HCT116 (cell line): Measurements from ENCODE around the gene RAB38. TPM values are rescaled to one million over a fixed set of nuclear protein-coding genes. Genes with fewer than 3 reads are reported as not detected.

ENCODE experiments used
- ATAC-seq: fragments of 200-7000 bp; cut with Tn5 transposase; 2 replicates; pipeline ENCODE4 v1.9.1; 2020; ENCODE audit warnings: mild to moderate bottlenecking, moderate library complexity
- BruUV-seq: library from RNA; stranded (reverse); fragments of 400-500 nt; replicated peaks from 2 replicates; lab custom pipeline; 2021; lab: Mats Ljungman, UMichigan
- CTCF ChIA-PET: fragments of 300-600 bp; sonication (Branson Sonifier 250); formaldehyde crosslinking; loops from one replicate; lab custom pipeline; 2021; ENCODE audit warnings: antibody characterized with exemption; lab: Charles Lee
- POLR2A ChIA-PET: fragments of 300-600, 350-600 bp; sonication (Branson Sonifier 250); formaldehyde crosslinking; loops from one replicate; lab custom pipeline; 2021; ENCODE audit warnings: antibody characterized with exemption; lab: Charles Lee
- RAD21 ChIA-PET, 2 experiments: fragments of 300-600 bp; sonication (Branson Sonifier 250); formaldehyde crosslinking; loops; one replicate each; lab custom pipeline; 2023; ENCODE audit warnings: low total read pairs in 2 of 2; ENCODE audit not compliant: uncharacterized antibody in 2 of 2, unreplicated experiment in 2 of 2, low non-redundant PET in 1 of 2; lab: Charles Lee
- DNase-seq: peaks from one replicate; pipeline ENCODE4 v3.0.0-alpha.2; 2010; ENCODE audit warnings: low read depth, low spot score
- H2AFZ ChIP-seq: fragments of 200-600 bp; shearing (Covaris generic), sonication (generic); 2 replicates; pipeline ENCODE4 v1.6.1; 2017; ENCODE audit warnings: low read depth, mixed run types, mixed read lengths, antibody characterized with exemption, low read length; ENCODE audit not compliant: poor library complexity, severe bottlenecking
- H3K27ac ChIP-seq: 2 replicates; pipeline ENCODE4 v1.5.1; 2012; ENCODE audit warnings: low read depth, low read length
- H3K27me3 ChIP-seq: fragments of 200-600 bp; sonication (generic); 2 replicates; pipeline ENCODE4 v1.6.1; 2016; ENCODE audit warnings: mixed run types, low read length, mixed read lengths; ENCODE audit not compliant: insufficient read depth
- H3K36me3 ChIP-seq, 2 experiments: fragments of 200-500 bp in 1 of 2; fragments of 200-600 bp in 1 of 2; sonication (Bioruptor generic) in 1 of 2; sonication (generic) in 1 of 2; 2 replicates each; pipeline versions ENCODE4 v1.5.1 to v1.6.1; 2014 to 2016; ENCODE audit warnings: low read length in 2 of 2, inconsistent platforms in 1 of 2, mixed read lengths in 1 of 2, mixed run types in 1 of 2; ENCODE audit not compliant: insufficient read depth in 2 of 2, control insufficient read depth in 1 of 2
- H3K4me1 ChIP-seq, 2 experiments: fragments of 200-600 bp in 1 of 2; sonication (generic) in 1 of 2; 2 replicates each; pipeline versions ENCODE4 v1.5.1 to v1.6.1; 2012 to 2017; ENCODE audit warnings: low read length in 2 of 2, inconsistent platforms in 1 of 2, mild to moderate bottlenecking in 1 of 2, mixed read lengths in 1 of 2, mixed run types in 1 of 2, moderate library complexity in 1 of 2; ENCODE audit not compliant: insufficient read depth in 2 of 2, control insufficient read depth in 1 of 2
- H3K4me2 ChIP-seq: fragments of 200-600 bp; sonication (generic); 2 replicates; pipeline ENCODE4 v1.6.1; 2017; ENCODE audit warnings: mixed run types, low read length, mixed read lengths
- H3K4me3 ChIP-seq, 2 experiments: fragments of 200-600 bp in 1 of 2; sonication (generic) in 1 of 2; replicated peaks in 1 of 2; 2 replicates each; pipeline ENCODE4 v1.5.1; 2011 to 2016; ENCODE audit warnings: low read length in 2 of 2, control low read depth in 1 of 2, low read depth in 1 of 2, mild to moderate bottlenecking in 1 of 2, mixed read lengths in 1 of 2, mixed run types in 1 of 2
- H3K79me2 ChIP-seq: fragments of 200-600 bp; sonication (generic); 2 replicates; pipeline ENCODE4 v1.6.1; 2017; ENCODE audit warnings: mild to moderate bottlenecking, mixed run types, low read length, moderate library complexity, mixed read lengths; ENCODE audit not compliant: insufficient read depth
- H3K9ac ChIP-seq: fragments of 200-600 bp; sonication (generic); 2 replicates; pipeline ENCODE4 v1.6.1; 2016; ENCODE audit warnings: low read length, mixed read lengths
- H3K9me2 ChIP-seq: fragments of 200-600 bp; sonication (generic), shearing (Covaris generic); 2 replicates; pipeline ENCODE4 v1.6.1; 2017; ENCODE audit warnings: mixed run types, mild to moderate bottlenecking, moderate library complexity; ENCODE audit not compliant: insufficient read depth
- H3K9me3 ChIP-seq, 2 experiments: fragments of 200-500 bp in 1 of 2; fragments of 200-600 bp in 1 of 2; sonication (Bioruptor generic) in 1 of 2; sonication (generic) in 1 of 2; 2 replicates each; pipeline ENCODE4 v1.6.1; 2014 to 2017; ENCODE audit warnings: low read length in 2 of 2, mixed read lengths in 2 of 2, inconsistent platforms in 1 of 2, low read depth in 1 of 2, mild to moderate bottlenecking in 1 of 2, mixed run types in 1 of 2, moderate library complexity in 1 of 2; ENCODE audit not compliant: control insufficient read depth in 1 of 2, insufficient read depth in 1 of 2
- H4K20me1 ChIP-seq: fragments of 200-600 bp; sonication (generic), shearing (Covaris generic); 2 replicates; pipeline ENCODE4 v1.6.1; 2017; ENCODE audit warnings: mixed run types, mild to moderate bottlenecking, moderate library complexity; ENCODE audit not compliant: insufficient read depth
- CEBPB ChIP-seq: IDR thresholded peaks from 2 replicates; pipeline ENCODE4 v1.6.1; 2012; ENCODE audit warnings: low read depth
- CTCF ChIP-seq, 3 experiments: fragments of 200-600 bp in 1 of 3; sonication (generic) in 1 of 3; IDR thresholded peaks in 2 of 3; conservative IDR thresholded peaks in 1 of 3; 2 replicates each; pipeline ENCODE4 v1.5.1; 2012 to 2017; ENCODE audit warnings: low read depth in 2 of 3, low read length in 2 of 3, antibody characterized with exemption in 1 of 3, borderline replicate concordance in 1 of 3, control low read depth in 1 of 3, mild to moderate bottlenecking in 1 of 3, mixed read lengths in 1 of 3, mixed run types in 1 of 3, moderate library complexity in 1 of 3; ENCODE audit not compliant: insufficient read depth in 1 of 3
- EZH2 ChIP-seq: fragments of 200-600 bp; sonication (generic); IDR thresholded peaks from 2 replicates; pipeline ENCODE4 v1.6.1; 2017; ENCODE audit warnings: antibody characterized with exemption, mixed run types
- MAX ChIP-seq: IDR thresholded peaks from 2 replicates; pipeline ENCODE4 v1.6.1; 2012
- POLR2A ChIP-seq: IDR thresholded peaks from 2 replicates; pipeline ENCODE4 v1.7.0; 2011; ENCODE audit warnings: borderline replicate concordance; ENCODE audit not compliant: insufficient read depth, insufficient read length; ENCODE audit errors: extremely low read depth
- SIN3A ChIP-seq: IDR thresholded peaks from 2 replicates; pipeline ENCODE4 v1.6.1; 2012; ENCODE audit warnings: low read depth
- SP1 ChIP-seq: IDR thresholded peaks from 2 replicates; pipeline ENCODE4 v1.6.1; 2012; ENCODE audit warnings: low read depth
- SRF ChIP-seq: IDR thresholded peaks from 2 replicates; pipeline ENCODE4 v1.6.1; 2012; ENCODE audit warnings: low read depth
- TCF7L2 ChIP-seq: IDR thresholded peaks from 2 replicates; pipeline ENCODE4 v1.7.0; 2011; ENCODE audit warnings: borderline replicate concordance, inconsistent platforms; ENCODE audit not compliant: insufficient read depth, insufficient read length; ENCODE audit errors: extremely low read depth
- YY1 ChIP-seq: IDR thresholded peaks from 2 replicates; pipeline ENCODE4 v1.6.1; 2011; ENCODE audit warnings: low read length, low read depth, moderate library complexity, mild to moderate bottlenecking; ENCODE audit not compliant: insufficient replicate concordance; ENCODE audit errors: extremely low read depth
- ZBTB33 ChIP-seq: IDR thresholded peaks from 2 replicates; pipeline ENCODE4 v1.6.1; 2011; ENCODE audit warnings: mild to moderate bottlenecking, low read length, moderate library complexity; ENCODE audit not compliant: insufficient replicate concordance; ENCODE audit errors: extremely low read depth
- intact Hi-C: fragments of 100-400 bp; cut with micrococcal nuclease; formaldehyde crosslinking; loops from 2 replicates; pipeline ENCODE4 v1.10.0; 2022
- total RNA-seq: library from RNA; stranded (reverse); gene quantifications from one replicate; pipeline ENCODE4 v1.2.1, GENCODE V29; 2021; ENCODE audit not compliant: unreplicated experiment

Gene RAB38
- total RNA-seq, 1 experiment from 2014 or later: 15.1 TPM

GRCh38 chr11:88066090-88066489 lies 109.2 kb downstream of the RAB38 start:
- no peak for TF ChIP-seq SRF
- TF ChIP-seq CEBPB: no peak
- no peak for TF ChIP-seq MAX
- TF ChIP-seq SP1: no peak
- TF ChIP-seq POLR2A: no peak
- no peak for TF ChIP-seq TCF7L2
- no peak for TF ChIP-seq EZH2
- no peak for TF ChIP-seq CTCF (IDR thresholded peaks at IDR 0.05 in 2 of 3, conservative IDR thresholded peaks at IDR 0.05 in 1 of 3; ENCODE audit: borderline replicate concordance in 1 of 3, insufficient read depth in 1 of 3, low read depth in 2 of 3, low read length in 2 of 3)
- no peak for TF ChIP-seq YY1
- TF ChIP-seq ZBTB33: no peak
- TF ChIP-seq SIN3A: no peak
- no peak for ATAC-seq
- intact Hi-C loops: no loop called here
- no peak overlapping the region for H3K27ac ChIP-seq
- no peaks in the 10 kb centered on the region for H3K79me2 ChIP-seq
- H3K9ac ChIP-seq: no peak overlapping the region
- BruUV-seq: no TSS peak
- no peak overlapping the region for H3K4me2 ChIP-seq
- ChIA-PET CTCF (no interaction called here), POLR2A (no interaction called here), RAD21 (no interaction called here)
- H3K36me3 ChIP-seq: no peaks in the 10 kb centered on the region
- H4K20me1 ChIP-seq: no peaks in the 10 kb centered on the region
- no peaks in the 10 kb centered on the region for H3K4me1 ChIP-seq
- no peak overlapping the region for H2AFZ ChIP-seq
- DNase-seq: no peak
- H3K4me3 ChIP-seq: no peak overlapping the region
- no peaks in the 10 kb centered on the region for H3K27me3 ChIP-seq
- H3K9me3 ChIP-seq: no peaks in the 10 kb centered on the region
- H3K9me2 ChIP-seq: no peaks in the 10 kb centered on the region
